Measurements from ENCODE around the gene OOSP2.

OOSP2 gene

GRCh38 chr11:60056349-60056969 is 16.2 kb downstream of the OOSP2 start, which contains the start of gene MS4A3:
Gene MS4A3 (plus strand): TSS chr11:60056665. CDS start chr11:60061161, 4,496 bp downstream.
- TF ChIP-seq CTCF (IDR thresholded peaks at IDR 0.05; ENCODE audit: low read depth, low read length), result no peak
- H3K27ac ChIP-seq, result no peak within 1 kb of the TSS
- no peaks in the 10 kb centered on the region for H3K36me3 ChIP-seq
- H3K4me3 ChIP-seq (ENCODE audit: low read depth, low read length), result no peak within 1 kb of the TSS
- H3K9me3 ChIP-seq (ENCODE audit: severe bottlenecking), result no peaks in the 10 kb centered on the region
- no peaks in the 10 kb centered on the region for H3K27me3 ChIP-seq (ENCODE audit: insufficient read depth, low read depth, severe bottlenecking)
- no peak for DNase-seq

- no peak for TF ChIP-seq CTCF (IDR thresholded peaks at IDR 0.05; ENCODE audit: low read depth, low read length)
- no peak for DNase-seq
- Histone ChIP-seq H3K27ac (no peak overlapping the region), H3K4me3 (ENCODE audit: low read depth, low read length) (no peak overlapping the region), H3K27me3 (ENCODE audit: insufficient read depth, low read depth, severe bottlenecking) (no peaks in the 10 kb centered on the region), H3K9me3 (ENCODE audit: severe bottlenecking) (no peaks in the 10 kb centered on the region), H3K36me3 (no peaks in the 10 kb centered on the region)
Observed at GRCh38 chr11:60059052-60059451, 18.8 kb downstream of the OOSP2 start.

GRCh38 chr11:60059521-60060240 is 19.5 kb downstream of the OOSP2 start:
- no peak overlapping the region for H3K4me3 ChIP-seq (ENCODE audit: low read depth, low read length)
- H3K27ac ChIP-seq, result no peak overlapping the region
- no peak for DNase-seq
- no peaks in the 10 kb centered on the region for H3K27me3 ChIP-seq (ENCODE audit: insufficient read depth, low read depth, severe bottlenecking)
- no peaks in the 10 kb centered on the region for H3K9me3 ChIP-seq (ENCODE audit: severe bottlenecking)
- H3K36me3 ChIP-seq, result no peaks in the 10 kb centered on the region
- no peak for TF ChIP-seq CTCF (IDR thresholded peaks at IDR 0.05; ENCODE audit: low read depth, low read length)

- no peak overlapping the region for H3K4me3 ChIP-seq (ENCODE audit: low read depth, low read length)
- no peaks in the 10 kb centered on the region for H3K27me3 ChIP-seq (ENCODE audit: insufficient read depth, low read depth, severe bottlenecking)
- DNase-seq, result no peak
- no peaks in the 10 kb centered on the region for H3K36me3 ChIP-seq
- no peak overlapping the region for H3K27ac ChIP-seq
- no peak for TF ChIP-seq CTCF (IDR thresholded peaks at IDR 0.05; ENCODE audit: low read depth, low read length)
- no peaks in the 10 kb centered on the region for H3K9me3 ChIP-seq (ENCODE audit: severe bottlenecking)
Observed at GRCh38 chr11:60064111-60064510, 23.9 kb downstream of the OOSP2 start.

- H3K27ac ChIP-seq, result no peak overlapping the region
Observed at GRCh38 chr11:60065801-60066200, 25.6 kb downstream of the OOSP2 start.

More at GRCh38 chr11:60065801-60066200, 25.6 kb downstream of the OOSP2 start:
- TF ChIP-seq CTCF (IDR thresholded peaks at IDR 0.05; ENCODE audit: low read depth, low read length), result no peak
- Histone ChIP-seq H3K9me3 (ENCODE audit: severe bottlenecking) (no peaks in the 10 kb centered on the region), H3K27me3 (ENCODE audit: insufficient read depth, low read depth, severe bottlenecking) (no peaks in the 10 kb centered on the region), H3K4me3 (ENCODE audit: low read depth, low read length) (no peak overlapping the region), H3K36me3 (no peaks in the 10 kb centered on the region)
- DNase-seq, result no peak

All from WERI-Rb-1 (cell line).